IPS-18c (cell line): ENCODE results near the gene MLH3.
"Not testable (repeated sequence)": the region's sequence is repeated elsewhere in the genome, so short reads cannot be mapped to it uniquely, and the experiment has no call there.

Experiments
- H3K4me3 ChIP-seq: 2 replicates; pipeline ENCODE4 v1.7.0; 2013; ENCODE audit warnings: low read depth, mild to moderate bottlenecking, low read length, moderate library complexity; ENCODE audit not compliant: insufficient read depth
- H3K9me3 ChIP-seq: one replicate; pipeline ENCODE4 v1.6.1; 2013; ENCODE audit warnings: mild to moderate bottlenecking, low read length, moderate library complexity; ENCODE audit not compliant: control insufficient read depth, insufficient read depth

MLH3 gene

DNA sequence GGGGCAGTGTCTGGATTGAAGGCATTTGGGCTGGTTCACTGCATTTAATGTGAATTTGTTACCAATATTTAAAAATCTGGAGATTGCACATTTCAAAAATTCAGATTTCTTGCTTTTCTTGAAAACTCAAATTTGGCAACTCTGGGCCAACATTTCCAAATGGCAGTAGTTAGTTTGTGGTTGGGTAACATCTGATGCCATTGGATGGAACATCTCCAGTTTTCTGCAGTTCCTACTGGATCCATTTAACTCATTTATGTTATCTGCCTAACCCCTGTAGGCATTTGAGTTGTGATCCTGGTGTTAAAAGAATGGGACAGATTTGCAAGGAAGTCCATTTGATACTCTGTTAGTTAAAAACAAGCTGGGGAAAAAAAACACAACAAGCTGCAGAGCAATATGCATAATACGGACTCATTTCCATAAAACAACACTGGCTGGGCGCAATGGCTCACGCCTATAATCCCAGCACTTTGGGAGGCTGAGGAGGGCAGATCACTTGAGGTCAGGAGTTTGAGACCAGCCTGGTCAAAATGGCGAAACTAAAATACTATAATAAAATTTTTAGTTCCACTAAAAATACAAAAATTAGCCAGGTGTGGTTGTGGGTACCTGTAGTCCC is 40.7 kb downstream of the MLH3 start:
- Histone ChIP-seq H3K4me3 (no peak overlapping the region), H3K9me3 (no peaks in the 10 kb centered on the region)

DNA sequence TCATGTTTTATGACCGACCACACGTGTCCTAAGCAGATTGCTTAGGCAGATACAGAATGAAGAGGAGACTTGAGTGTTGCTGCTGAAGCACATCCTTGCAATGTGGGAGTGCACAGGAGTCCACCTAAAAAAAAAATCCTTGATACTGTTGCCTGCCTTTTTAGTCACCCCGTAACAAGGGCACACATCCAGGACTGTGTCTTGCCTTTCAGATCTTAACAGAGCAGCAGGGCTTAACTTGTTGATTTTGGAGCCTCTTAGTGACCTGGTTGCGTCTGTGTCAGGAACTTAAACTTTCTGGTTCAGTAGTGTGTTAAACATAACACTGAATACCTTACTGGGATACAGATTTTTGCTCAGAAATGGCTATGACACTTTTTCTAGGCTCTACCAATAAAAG is 42.1 kb downstream of the MLH3 start:
- H3K9me3 ChIP-seq, result no peaks in the 10 kb centered on the region
- no peak overlapping the region for H3K4me3 ChIP-seq

GRCh38 chr14:75005357-75005756 is 45.9 kb downstream of the MLH3 start:
- no peaks in the 10 kb centered on the region for H3K9me3 ChIP-seq
- H3K4me3 ChIP-seq, result no peak overlapping the region

DNA sequence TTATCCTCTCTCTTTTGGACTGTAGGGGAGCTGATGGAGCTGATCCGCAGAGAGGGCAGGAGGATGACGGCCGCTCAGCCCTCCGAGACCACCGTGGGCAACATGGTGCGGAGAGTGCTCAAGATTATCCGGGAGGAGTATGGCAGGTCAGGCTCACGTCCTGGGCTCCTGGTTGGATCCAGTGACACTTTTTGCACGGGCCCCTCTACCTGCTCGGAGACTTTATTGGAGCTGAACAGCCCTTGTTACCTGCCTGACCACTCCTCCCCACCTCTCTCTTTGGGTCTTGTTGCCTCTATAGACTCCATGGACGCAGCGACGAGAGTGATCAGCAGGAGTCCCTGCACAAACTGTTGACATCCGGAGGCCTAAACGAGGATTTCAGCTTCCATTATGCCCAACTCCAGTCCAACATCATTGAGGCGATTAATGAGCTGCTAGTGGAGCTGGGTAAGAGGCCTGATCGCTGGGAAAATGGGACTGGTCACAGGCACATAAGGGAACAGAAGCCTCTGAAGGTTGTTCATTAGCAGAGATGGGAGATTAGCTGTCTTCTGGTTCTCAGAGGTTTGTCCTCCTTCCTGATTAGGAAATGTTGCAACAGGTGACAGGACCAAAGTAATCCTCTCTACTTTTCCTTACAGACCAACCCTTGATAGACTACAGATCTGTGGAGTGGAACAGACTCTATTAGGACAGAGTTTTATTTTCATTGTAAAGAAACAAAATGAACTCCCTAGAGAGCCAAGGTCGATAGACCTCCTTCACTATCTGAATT is 47.8 kb downstream of the MLH3 start:
- Histone ChIP-seq H3K4me3 (peak overlapping the region; percentile 98), H3K9me3 (no peaks in the 10 kb centered on the region)

DNA sequence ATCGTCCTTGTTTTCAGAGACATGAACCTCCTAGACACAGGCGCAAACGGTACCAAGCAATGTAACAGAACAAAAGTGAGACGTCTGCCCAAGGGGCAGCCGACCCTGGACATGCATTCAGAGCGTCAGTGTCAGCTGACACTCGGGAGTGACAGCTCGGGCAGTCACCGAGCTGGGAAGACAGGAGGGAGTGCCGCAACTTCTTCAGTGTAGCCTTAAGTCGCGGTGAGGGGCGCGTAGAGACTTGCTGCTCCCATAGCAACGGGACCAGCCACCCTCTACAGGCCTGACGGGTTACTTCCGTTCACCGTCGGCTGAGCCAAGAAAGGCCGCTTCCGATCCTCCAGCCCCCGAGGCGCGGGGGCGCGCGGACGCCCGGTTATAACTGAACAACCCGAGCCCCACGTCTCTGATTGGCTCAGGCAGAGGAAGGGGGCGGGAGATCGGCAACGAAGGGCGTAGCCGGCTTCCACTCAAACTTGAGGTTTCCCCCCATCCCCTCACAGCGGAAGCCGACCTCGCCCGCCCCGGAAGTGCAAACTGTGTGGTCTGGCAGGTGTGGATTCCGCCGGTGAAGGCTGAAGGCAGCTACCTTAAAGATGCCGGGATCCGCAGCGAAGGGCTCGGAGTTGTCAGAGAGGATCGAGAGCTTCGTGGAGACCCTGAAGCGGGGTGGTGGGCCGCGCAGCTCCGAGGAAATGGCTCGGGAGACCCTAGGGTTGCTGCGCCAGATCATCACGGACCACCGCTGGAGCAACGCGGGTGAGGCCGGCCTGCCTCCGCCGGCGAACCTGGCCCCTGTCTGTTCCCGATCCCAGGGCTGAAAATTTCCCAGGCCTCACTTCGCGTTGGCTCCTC is 48.6 kb downstream of the MLH3 start, which contains the start of gene EIF2B2:
TSS of gene EIF2B2 (plus strand) at position 530 of the 858 bp plus-strand sequence. CDS start at position 600, 70 bp downstream.
- Histone ChIP-seq H3K4me3 (peak within 1 kb of the TSS; percentile 98), H3K9me3 (no peaks in the 10 kb centered on the region)

GRCh38 chr14:75001899-75002298 is 49.4 kb downstream of the MLH3 start:
- peak overlapping the region; percentile 98 for H3K4me3 ChIP-seq
- no peaks in the 10 kb centered on the region for H3K9me3 ChIP-seq

GRCh38 chr14:75001261-75001660 is 50.0 kb downstream of the MLH3 start:
- H3K9me3 ChIP-seq, result peaks cover 2% of the 10 kb centered on the region
- no peak overlapping the region for H3K4me3 ChIP-seq

DNA sequence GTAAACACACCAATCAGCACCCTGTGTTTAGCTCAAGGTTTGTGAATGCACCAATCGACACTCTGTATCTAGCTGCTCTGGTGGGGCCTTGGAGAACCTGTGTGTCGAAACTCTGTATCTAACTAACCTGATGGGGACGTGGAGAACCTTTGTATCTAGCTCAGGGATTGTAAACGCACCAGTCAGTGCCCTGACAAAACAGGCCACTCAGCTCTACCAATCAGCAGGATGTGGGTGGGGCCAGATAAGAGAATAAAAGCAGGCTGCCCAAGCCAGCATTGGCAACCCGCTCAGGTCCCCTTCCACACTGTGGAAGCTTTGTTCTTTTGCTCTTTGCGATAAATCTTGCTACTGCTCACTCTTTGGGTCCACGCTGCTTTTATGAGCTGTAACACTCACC is 55.5 kb downstream of the MLH3 start:
- not testable (repeated sequence) for H3K4me3 ChIP-seq

GRCh38 chr14:74994182-74994581 is 57.1 kb downstream of the MLH3 start:
- not testable (repeated sequence) for H3K9me3 ChIP-seq, H3K4me3 ChIP-seq

More for the DNA sequence above, 55.5 kb downstream of the MLH3 start:
- H3K9me3 ChIP-seq, result not testable (repeated sequence)

- Histone ChIP-seq H3K4me3 (no peak overlapping the region), H3K9me3 (no peaks in the 10 kb centered on the region)
Observed at GRCh38 chr14:74988993-74989392, 62.3 kb downstream of the MLH3 start.

GRCh38 chr14:74988131-74988530 is 63.1 kb downstream of the MLH3 start:
- Histone ChIP-seq H3K4me3 (no peak overlapping the region), H3K9me3 (no peaks in the 10 kb centered on the region)

GRCh38 chr14:74985806-74986205 is 65.5 kb downstream of the MLH3 start:
- no peak overlapping the region for H3K4me3 ChIP-seq
- H3K9me3 ChIP-seq, result no peaks in the 10 kb centered on the region

- no peak overlapping the region for H3K4me3 ChIP-seq
- no peaks in the 10 kb centered on the region for H3K9me3 ChIP-seq
Observed at GRCh38 chr14:74985028-74985310, 66.3 kb downstream of the MLH3 start.

DNA sequence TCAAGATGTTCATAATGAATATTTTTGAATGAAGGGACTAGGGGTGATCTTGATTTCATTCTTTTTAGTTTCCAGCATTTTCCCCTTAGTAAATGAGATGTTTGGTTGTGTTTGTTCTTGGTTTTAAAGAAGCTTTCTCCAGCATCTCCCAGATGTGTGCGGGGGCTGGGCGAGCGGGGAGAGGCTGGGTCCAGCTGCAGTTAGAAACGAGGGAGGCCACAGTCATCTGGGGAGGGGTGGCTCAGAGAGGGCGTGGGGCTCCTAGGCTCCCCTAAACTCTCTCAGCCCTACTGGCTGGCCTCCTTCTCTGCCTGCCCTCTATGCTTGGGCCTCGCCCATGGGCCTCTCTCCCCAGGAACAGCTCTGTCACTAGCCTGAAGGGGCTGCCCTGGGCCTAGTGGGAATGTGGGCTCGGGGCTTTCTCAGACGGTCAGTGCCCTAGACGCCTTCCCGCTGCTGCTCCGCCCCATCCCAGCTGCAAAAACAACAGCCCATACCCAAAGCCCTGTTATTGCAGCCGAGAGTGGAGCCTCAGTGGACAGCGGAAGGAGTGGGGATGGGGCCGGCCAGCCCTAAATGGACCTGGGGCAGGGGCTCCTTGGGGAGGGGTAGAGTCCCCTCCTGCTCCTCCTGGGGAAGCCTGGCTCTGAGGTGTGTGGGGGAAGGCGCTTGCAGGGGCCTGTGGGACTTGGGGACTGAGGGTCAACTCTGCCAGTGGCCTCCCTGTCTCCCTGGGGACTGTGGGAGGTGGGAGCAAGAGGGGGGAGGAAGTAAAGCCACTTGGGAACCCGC is 66.8 kb downstream of the MLH3 start:
- Histone ChIP-seq H3K9me3 (peaks cover under 1% of the 10 kb centered on the region), H3K4me3 (no peak overlapping the region)

- H3K9me3 ChIP-seq, result peaks cover 2% of the 10 kb centered on the region
- H3K4me3 ChIP-seq, result no peak overlapping the region
Observed at GRCh38 chr14:74983343-74983742, 67.9 kb downstream of the MLH3 start.

GRCh38 chr14:74982661-74983060 is 68.6 kb downstream of the MLH3 start:
- Histone ChIP-seq H3K9me3 (peaks cover 2% of the 10 kb centered on the region), H3K4me3 (no peak overlapping the region)

DNA sequence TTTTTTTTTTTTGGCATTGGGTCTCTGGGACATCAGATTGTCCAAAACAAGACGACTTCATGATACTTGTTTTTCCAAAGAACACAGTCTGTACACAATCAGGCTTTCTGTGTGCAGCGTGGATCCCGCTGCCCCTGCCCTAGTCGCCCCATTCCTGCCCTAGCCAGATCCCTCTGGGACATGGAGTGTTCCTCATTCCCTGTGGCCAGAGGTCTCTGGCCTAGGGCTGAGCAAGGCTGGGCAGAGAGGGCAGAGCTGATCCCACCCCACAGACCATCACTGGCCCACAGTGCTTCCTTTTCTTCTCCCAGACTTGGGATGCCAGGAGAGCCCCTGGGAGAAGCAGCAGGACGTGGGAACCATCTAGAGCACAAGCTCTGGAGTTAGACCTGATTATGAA is 69.4 kb downstream of the MLH3 start:
- no peak overlapping the region for H3K4me3 ChIP-seq

More for the DNA sequence above, 69.4 kb downstream of the MLH3 start:
- H3K9me3 ChIP-seq, result peaks cover 2% of the 10 kb centered on the region
